ENCODE data around the gene COQ8A.

DNA sequence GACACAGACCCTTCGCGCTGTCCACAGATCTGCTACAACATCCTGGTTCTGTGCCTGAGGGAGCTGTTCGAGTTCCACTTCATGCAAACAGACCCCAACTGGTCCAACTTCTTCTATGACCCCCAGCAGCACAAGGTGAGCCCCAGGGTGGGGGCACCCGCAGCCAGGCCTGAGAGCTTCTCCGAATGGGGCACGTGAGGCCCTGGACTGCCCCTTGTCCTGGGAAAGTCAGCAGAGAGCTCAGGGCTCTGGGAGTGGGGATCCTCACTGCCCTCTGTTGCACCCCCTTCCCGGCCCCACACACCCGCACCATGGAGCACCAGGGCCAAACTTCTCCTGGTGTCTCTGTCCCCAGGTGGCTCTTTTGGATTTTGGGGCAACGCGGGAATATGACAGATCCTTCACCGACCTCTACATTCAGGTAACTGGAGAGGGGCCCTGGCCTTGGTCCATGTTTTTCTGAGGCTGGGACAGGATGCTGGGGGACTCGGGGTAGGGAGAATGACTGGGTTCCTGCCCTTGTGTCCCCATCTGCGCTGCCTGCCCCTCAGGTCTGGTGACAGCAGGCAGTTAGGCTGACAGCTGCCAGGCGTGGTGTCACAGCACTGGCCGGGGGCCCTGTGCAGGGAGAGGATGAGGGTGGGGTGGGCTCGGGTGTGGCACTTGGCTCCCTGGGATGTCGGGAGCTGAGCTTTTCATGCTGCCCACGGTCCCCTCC lies 44.6 kb downstream of the COQ8A start:
- TF ChIP-seq, protein P1, sequence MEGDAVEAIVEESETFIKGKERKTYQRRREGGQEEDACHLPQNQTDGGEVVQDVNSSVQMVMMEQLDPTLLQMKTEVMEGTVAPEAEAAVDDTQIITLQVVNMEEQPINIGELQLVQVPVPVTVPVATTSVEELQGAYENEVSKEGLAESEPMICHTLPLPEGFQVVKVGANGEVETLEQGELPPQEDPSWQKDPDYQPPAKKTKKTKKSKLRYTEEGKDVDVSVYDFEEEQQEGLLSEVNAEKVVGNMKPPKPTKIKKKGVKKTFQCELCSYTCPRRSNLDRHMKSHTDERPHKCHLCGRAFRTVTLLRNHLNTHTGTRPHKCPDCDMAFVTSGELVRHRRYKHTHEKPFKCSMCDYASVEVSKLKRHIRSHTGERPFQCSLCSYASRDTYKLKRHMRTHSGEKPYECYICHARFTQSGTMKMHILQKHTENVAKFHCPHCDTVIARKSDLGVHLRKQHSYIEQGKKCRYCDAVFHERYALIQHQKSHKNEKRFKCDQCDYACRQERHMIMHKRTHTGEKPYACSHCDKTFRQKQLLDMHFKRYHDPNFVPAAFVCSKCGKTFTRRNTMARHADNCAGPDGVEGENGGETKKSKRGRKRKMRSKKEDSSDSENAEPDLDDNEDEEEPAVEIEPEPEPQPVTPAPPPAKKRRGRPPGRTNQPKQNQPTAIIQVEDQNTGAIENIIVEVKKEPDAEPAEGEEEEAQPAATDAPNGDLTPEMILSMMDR (IDR thresholded peaks at IDR 0.05; ENCODE audit: insufficient read depth, low read length), result no peak
- TF ChIP-seq, protein P2, sequence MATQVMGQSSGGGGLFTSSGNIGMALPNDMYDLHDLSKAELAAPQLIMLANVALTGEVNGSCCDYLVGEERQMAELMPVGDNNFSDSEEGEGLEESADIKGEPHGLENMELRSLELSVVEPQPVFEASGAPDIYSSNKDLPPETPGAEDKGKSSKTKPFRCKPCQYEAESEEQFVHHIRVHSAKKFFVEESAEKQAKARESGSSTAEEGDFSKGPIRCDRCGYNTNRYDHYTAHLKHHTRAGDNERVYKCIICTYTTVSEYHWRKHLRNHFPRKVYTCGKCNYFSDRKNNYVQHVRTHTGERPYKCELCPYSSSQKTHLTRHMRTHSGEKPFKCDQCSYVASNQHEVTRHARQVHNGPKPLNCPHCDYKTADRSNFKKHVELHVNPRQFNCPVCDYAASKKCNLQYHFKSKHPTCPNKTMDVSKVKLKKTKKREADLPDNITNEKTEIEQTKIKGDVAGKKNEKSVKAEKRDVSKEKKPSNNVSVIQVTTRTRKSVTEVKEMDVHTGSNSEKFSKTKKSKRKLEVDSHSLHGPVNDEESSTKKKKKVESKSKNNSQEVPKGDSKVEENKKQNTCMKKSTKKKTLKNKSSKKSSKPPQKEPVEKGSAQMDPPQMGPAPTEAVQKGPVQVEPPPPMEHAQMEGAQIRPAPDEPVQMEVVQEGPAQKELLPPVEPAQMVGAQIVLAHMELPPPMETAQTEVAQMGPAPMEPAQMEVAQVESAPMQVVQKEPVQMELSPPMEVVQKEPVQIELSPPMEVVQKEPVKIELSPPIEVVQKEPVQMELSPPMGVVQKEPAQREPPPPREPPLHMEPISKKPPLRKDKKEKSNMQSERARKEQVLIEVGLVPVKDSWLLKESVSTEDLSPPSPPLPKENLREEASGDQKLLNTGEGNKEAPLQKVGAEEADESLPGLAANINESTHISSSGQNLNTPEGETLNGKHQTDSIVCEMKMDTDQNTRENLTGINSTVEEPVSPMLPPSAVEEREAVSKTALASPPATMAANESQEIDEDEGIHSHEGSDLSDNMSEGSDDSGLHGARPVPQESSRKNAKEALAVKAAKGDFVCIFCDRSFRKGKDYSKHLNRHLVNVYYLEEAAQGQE (IDR thresholded peaks at IDR 0.05; ENCODE audit: insufficient replicate concordance, low read depth), result no peak
- TF ChIP-seq GABPA (IDR thresholded peaks at IDR 0.05; ENCODE audit: low read depth), result no peak
